Lung (tissue), 12 donors: ENCODE data around the gene CKM. TPM values are rescaled to one million over a fixed set of nuclear protein-coding genes. Genes with fewer than 3 reads are reported as not detected.

Source experiments
- ATAC-seq: fragments of 200-7000 bp; cut with Tn5 transposase; one replicate; pipeline ENCODE4 v1.9.1; 2020; ENCODE audit warnings: moderate number of reproducible peaks; ENCODE audit not compliant: insufficient read depth, low FRiP score
- DNase-seq, 3 donors: peaks; one replicate each; pipeline ENCODE4 v3.0.0-alpha.2; 2013 to 2017
- H3K27ac ChIP-seq, 2 donors: one replicate each; pipeline ENCODE4 v1.5.1; 2013; ENCODE audit warnings: mild to moderate bottlenecking in 2 of 2, moderate library complexity in 2 of 2, control low read depth in 1 of 2, inconsistent platforms in 1 of 2, low read depth in 1 of 2, low read length in 1 of 2
- H3K27me3 ChIP-seq, 3 donors: one replicate each; pipeline ENCODE4 v1.5.1; 2013; ENCODE audit warnings: low read length in 2 of 3; ENCODE audit not compliant: control insufficient read depth in 3 of 3, insufficient read depth in 3 of 3
- H3K36me3 ChIP-seq, 4 donors: one replicate each; pipeline ENCODE4 v1.5.1; 2013; ENCODE audit warnings: low read length in 4 of 4, mild to moderate bottlenecking in 1 of 4, moderate library complexity in 1 of 4; ENCODE audit not compliant: control insufficient read depth in 4 of 4, insufficient read depth in 4 of 4
- H3K4me1 ChIP-seq, 5 donors: one replicate each; pipeline ENCODE4 v1.5.1; 2013; ENCODE audit warnings: low read length in 5 of 5, mild to moderate bottlenecking in 2 of 5, moderate library complexity in 1 of 5; ENCODE audit not compliant: control insufficient read depth in 5 of 5, insufficient read depth in 5 of 5
- H3K4me3 ChIP-seq: one replicate; pipeline ENCODE4 v1.5.1; 2013; ENCODE audit warnings: mild to moderate bottlenecking, control low read depth, moderate library complexity
- H3K9ac ChIP-seq, 2 donors: one replicate each; pipeline ENCODE4 v1.5.1; 2013; ENCODE audit warnings: low read length in 2 of 2, control low read depth in 1 of 2; ENCODE audit not compliant: insufficient read depth in 1 of 2
- H3K9me3 ChIP-seq, 4 donors: one replicate each; pipeline ENCODE4 v1.5.1; 2013; ENCODE audit warnings: low read length in 3 of 4, mild to moderate bottlenecking in 1 of 4, moderate library complexity in 1 of 4; ENCODE audit not compliant: control insufficient read depth in 4 of 4, insufficient read depth in 3 of 4
- WGBS, 2 donors: extraction: QIAGEN DNeasy Blood & Tissue Kit; methylation state at CpG; one replicate each; pipeline ENCODE4 v1.1.7; 2013; 5-methylcytosine and 5-hydroxymethylcytosine counted together
- polyA plus RNA-seq, 2 donors: library from polyadenylated mRNA; stranded (reverse); fragments of 200-250 nt; gene quantifications; one replicate each; pipeline ENCODE4 v1.2.1, GENCODE V29; 2013
- total RNA-seq, 2 donors: library from RNA; depleted of rRNA in 1 of 2; stranded (reverse); fragments of >200 nt in 1 of 2; gene quantifications; one replicate each; pipeline ENCODE4 v1.2.1, GENCODE V29; 2014 to 2021
- TF ChIP-seq, protein P1 (sequence below): IDR thresholded peaks from 2 replicates; pipeline ENCODE4 v1.5.1; 2012; ENCODE audit warnings: mild to moderate bottlenecking; ENCODE audit errors: control extremely low read depth, extremely low read depth
- donor health status: control.
- donor health status: control.
- donor health status: Bipolar disorder and iron deficiency.
- donor health status: healthy.
- donor health status: DM: yes; HTN: yes; CAD: no.

Gene CKM
- total and polyA plus RNA-seq, 4 donors = 0.06 to 1.4 (median 0.97) TPM; not detected in 1

DNA sequence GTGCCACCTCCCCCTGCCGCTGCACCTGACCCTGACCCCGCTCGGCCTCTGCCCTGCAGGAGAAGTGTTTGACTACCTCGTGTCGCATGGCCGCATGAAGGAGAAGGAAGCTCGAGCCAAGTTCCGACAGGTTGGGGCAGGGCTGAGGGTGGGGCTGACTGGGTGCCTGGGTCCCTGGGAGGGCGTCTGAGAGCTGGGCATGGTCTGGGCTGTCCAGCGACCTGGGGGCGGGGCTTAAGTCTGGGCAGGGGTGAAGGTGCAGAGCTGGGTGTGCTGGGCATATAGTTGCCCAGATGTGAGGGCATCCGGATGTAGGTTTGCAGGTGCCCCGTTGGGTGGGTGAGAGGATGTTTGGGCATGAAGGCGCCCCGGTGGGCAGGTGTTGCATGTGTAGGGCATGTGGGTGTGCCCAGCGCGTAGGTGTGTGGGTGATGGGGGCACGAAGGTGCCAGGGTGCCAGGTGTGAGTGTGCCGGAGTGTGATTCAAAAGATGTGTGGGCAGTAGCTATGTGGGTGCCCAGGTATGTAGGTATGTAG lies 57.8 kb downstream of the CKM start:
- no peaks in the 10 kb centered on the region for H3K9me3 ChIP-seq
- H3K27me3 ChIP-seq = no peaks in the 10 kb centered on the region
- DNase-seq (no peak), ATAC-seq (no peak)
- peaks cover 3 to 20% (median 13%) of the 10 kb centered on the region in 4 donors for H3K36me3 ChIP-seq
- H3K4me3 ChIP-seq = no peak overlapping the region
- no peak overlapping the region for H3K9ac ChIP-seq
- H3K4me1 ChIP-seq = no peaks in the 10 kb centered on the region
- TF ChIP-seq, protein P1, sequence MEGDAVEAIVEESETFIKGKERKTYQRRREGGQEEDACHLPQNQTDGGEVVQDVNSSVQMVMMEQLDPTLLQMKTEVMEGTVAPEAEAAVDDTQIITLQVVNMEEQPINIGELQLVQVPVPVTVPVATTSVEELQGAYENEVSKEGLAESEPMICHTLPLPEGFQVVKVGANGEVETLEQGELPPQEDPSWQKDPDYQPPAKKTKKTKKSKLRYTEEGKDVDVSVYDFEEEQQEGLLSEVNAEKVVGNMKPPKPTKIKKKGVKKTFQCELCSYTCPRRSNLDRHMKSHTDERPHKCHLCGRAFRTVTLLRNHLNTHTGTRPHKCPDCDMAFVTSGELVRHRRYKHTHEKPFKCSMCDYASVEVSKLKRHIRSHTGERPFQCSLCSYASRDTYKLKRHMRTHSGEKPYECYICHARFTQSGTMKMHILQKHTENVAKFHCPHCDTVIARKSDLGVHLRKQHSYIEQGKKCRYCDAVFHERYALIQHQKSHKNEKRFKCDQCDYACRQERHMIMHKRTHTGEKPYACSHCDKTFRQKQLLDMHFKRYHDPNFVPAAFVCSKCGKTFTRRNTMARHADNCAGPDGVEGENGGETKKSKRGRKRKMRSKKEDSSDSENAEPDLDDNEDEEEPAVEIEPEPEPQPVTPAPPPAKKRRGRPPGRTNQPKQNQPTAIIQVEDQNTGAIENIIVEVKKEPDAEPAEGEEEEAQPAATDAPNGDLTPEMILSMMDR = no peak
- 91 to 93% methylated on average over 19 of the region's 19 CpGs for WGBS, 2 donors
- no peak overlapping the region for H3K27ac ChIP-seq

DNA sequence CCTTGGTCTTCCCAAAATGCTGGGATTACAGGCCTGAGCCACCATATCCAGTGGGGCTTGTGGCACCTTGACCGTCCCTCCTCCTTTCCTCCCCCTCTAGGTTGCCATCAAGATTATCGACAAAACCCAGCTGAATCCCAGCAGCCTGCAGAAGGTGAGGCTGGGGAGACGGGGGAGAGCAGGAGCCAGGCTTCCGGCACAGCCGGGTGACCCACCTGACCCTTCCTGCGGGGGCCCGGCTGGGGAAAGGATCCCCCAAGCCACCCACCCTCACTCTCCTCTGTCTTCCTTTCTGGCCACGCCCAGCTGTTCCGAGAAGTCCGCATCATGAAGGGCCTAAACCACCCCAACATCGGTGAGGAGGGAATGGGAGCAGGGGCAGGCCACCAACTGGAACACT lies 59.7 kb downstream of the CKM start:
- ATAC-seq = no peak
- H3K36me3 ChIP-seq = peaks cover 0 to 18% (median 12%) of the 10 kb centered on the region in 4 donors
- TF ChIP-seq, protein P1 = no peak
- 95 to 99% methylated on average over 11 of the region's 11 CpGs for WGBS, 2 donors
- H3K9me3 ChIP-seq = no peaks in the 10 kb centered on the region
- H3K27me3 ChIP-seq = no peaks in the 10 kb centered on the region
- no peaks in the 10 kb centered on the region for H3K4me1 ChIP-seq
- H3K27ac ChIP-seq = no peak overlapping the region
- no peak for DNase-seq
- H3K9ac ChIP-seq = no peak overlapping the region
- H3K4me3 ChIP-seq = no peak overlapping the region

DNA sequence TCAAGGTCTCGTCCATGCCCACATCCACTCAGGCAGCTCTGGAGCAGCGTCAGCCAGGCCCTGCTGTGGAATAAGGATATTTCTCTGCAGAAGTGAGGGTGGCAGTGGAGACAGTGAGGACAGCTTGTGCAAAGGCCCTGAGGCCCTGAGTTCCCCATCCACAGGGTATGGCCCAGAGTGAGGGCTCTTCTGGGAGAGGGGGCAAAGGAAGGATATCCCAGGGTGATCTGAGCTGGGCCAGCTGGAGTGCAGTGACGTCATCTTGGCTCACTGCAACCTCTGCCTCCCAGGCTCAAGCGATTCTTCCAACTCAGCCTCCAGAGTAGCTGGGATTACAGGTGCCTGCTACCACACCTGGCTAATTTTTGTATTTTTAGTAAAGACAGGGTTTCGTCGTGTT lies 60.1 kb downstream of the CKM start:
- no peaks in the 10 kb centered on the region for H3K9me3 ChIP-seq
- no peak overlapping the region for H3K4me3 ChIP-seq
- H3K36me3 ChIP-seq = peaks cover 0 to 17% (median 12%) of the 10 kb centered on the region in 4 donors
- TF ChIP-seq, protein P1 = no peak
- H3K4me1 ChIP-seq = no peaks in the 10 kb centered on the region
- H3K27ac ChIP-seq = no peak overlapping the region
- ATAC-seq (no peak), DNase-seq (no peak)
- no peaks in the 10 kb centered on the region for H3K27me3 ChIP-seq
- 89 to 91% methylated on average over 6 of the region's 6 CpGs for WGBS, 2 donors
- no peak overlapping the region for H3K9ac ChIP-seq

DNA sequence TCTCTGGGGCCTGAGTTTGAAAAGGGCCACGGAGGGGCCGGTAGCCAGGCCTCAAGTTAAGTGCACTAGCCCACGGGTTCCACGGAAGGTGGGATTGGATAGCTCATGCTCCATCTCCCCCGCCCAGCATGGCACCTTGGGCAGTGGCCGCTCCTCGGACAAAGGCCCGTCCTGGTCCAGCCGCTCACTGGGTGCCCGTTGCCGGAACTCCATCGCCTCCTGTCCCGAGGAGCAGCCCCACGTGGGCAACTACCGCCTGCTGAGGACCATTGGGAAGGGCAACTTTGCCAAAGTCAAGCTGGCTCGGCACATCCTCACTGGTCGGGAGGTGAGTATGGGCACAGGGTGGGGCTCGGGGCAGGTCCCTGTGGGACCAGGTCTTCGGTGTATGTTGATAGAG lies 63.8 kb downstream of the CKM start:
- Histone ChIP-seq H3K9ac (no peak overlapping the region), H3K36me3 (peaks cover 0 to 18% (median 7%) of the 10 kb centered on the region in 4 donors), H3K27ac (no peak overlapping the region), H3K4me3 (no peak overlapping the region), H3K27me3 (no peaks in the 10 kb centered on the region), H3K9me3 (no peaks in the 10 kb centered on the region), H3K4me1 (peaks cover 0 to 5% (median 0%) of the 10 kb centered on the region in 5 donors)
- TF ChIP-seq, protein P1 = no peak
- 97 to 98% methylated on average over 19 of the region's 19 CpGs for WGBS, 2 donors
- no peak for DNase-seq
- no peak for ATAC-seq
